HG03095 (cell line): Measurements from ENCODE around the gene TRRAP.

Experiments used
- ATAC-seq: cut with Tn5 transposase; IDR thresholded peaks from one replicate; pipeline ENCODE4 v1.9.1; 2021; ENCODE audit warnings: moderate library complexity; ENCODE audit not compliant: unreplicated experiment

Gene TRRAP

GRCh38 chr7:99002148-99002826, 124.0 kb downstream of the TRRAP start:
- no peak for ATAC-seq

- ATAC-seq = no peak
Measured at GRCh38 chr7:99002827-99003212, 124.5 kb downstream of the TRRAP start.

GRCh38 chr7:99003419-99003818, 125.1 kb downstream of the TRRAP start:
- ATAC-seq = no peak

- ATAC-seq = no peak
Measured at GRCh38 chr7:99004216-99004615, 125.9 kb downstream of the TRRAP start.

GRCh38 chr7:99004781-99005500, 126.6 kb downstream of the TRRAP start:
- ATAC-seq = no peak

- ATAC-seq = no peak
Measured at GRCh38 chr7:99005776-99006175, 127.4 kb downstream of the TRRAP start.

- ATAC-seq = no peak
Measured at GRCh38 chr7:99006739-99007424, 128.6 kb downstream of the TRRAP start.

- no peak for ATAC-seq
Measured at GRCh38 chr7:99008181-99008631, 129.9 kb downstream of the TRRAP start.

- no peak for ATAC-seq
Measured at GRCh38 chr7:99008921-99009530, 130.7 kb downstream of the TRRAP start.

GRCh38 chr7:99010281-99010680, 131.9 kb downstream of the TRRAP start:
- ATAC-seq = no peak

GRCh38 chr7:99011341-99011705, 133.0 kb downstream of the TRRAP start:
- ATAC-seq = no peak

- no peak for ATAC-seq
Measured at GRCh38 chr7:99011706-99012404, 133.5 kb downstream of the TRRAP start.

- no peak for ATAC-seq
Measured at GRCh38 chr7:99012722-99013121, 134.4 kb downstream of the TRRAP start.

GRCh38 chr7:99013266-99014112, 135.2 kb downstream of the TRRAP start:
- ATAC-seq = no peak

- no peak for ATAC-seq
Measured at GRCh38 chr7:99014113-99014985, 136.0 kb downstream of the TRRAP start.

- no peak for ATAC-seq
Measured at GRCh38 chr7:99016196-99016595, 137.9 kb downstream of the TRRAP start.

- ATAC-seq = no peak
Measured at GRCh38 chr7:99019523-99020412, 141.4 kb downstream of the TRRAP start.

- no peak for ATAC-seq
Measured at GRCh38 chr7:99020413-99020715, 142.0 kb downstream of the TRRAP start.
